ENCODE measurements around the gene PRIMA1.
"Not testable (repeated sequence)": the region's sequence is repeated elsewhere in the genome, so short reads cannot be mapped to it uniquely, and the experiment has no call there.

Gene PRIMA1

GRCh38 chr14:93788293-93788542 lies at the start of gene PRIMA1:
Gene PRIMA1, minus strand, starts transcription at chr14:93788485. Its CDS starts 767 bp downstream, at chr14:93787718.
- no peak for DNase-seq (ENCODE audit: low spot score)

- no peak for DNase-seq (ENCODE audit: low spot score)
These were observed 46.5 kb upstream of the PRIMA1 start for GRCh38 chr14:93834699-93835371.

GRCh38 chr14:93832665-93833064 lies 44.4 kb upstream of the PRIMA1 start:
- no peak for DNase-seq (ENCODE audit: low spot score)

- DNase-seq (ENCODE audit: low spot score) = no peak
These were observed 43.8 kb upstream of the PRIMA1 start for GRCh38 chr14:93832081-93832480.

- DNase-seq (ENCODE audit: low spot score) = no peak
These were observed 42.6 kb upstream of the PRIMA1 start for GRCh38 chr14:93830753-93831461.

GRCh38 chr14:93829839-93830481 lies 41.7 kb upstream of the PRIMA1 start:
- no peak for DNase-seq (ENCODE audit: low spot score)

GRCh38 chr14:93825235-93825553 lies 36.9 kb upstream of the PRIMA1 start:
- DNase-seq (ENCODE audit: low spot score) = no peak

GRCh38 chr14:93824518-93825234 lies 36.4 kb upstream of the PRIMA1 start:
- no peak for DNase-seq (ENCODE audit: low spot score)

GRCh38 chr14:93824076-93824475 lies 35.8 kb upstream of the PRIMA1 start:
- no peak for DNase-seq (ENCODE audit: low spot score)

- no peak for DNase-seq (ENCODE audit: low spot score)
These were observed 32.8 kb upstream of the PRIMA1 start for GRCh38 chr14:93821051-93821450.

- DNase-seq (ENCODE audit: low spot score) = no peak
These were observed 30.6 kb upstream of the PRIMA1 start for GRCh38 chr14:93818857-93819256.

GRCh38 chr14:93811676-93812075 lies 23.4 kb upstream of the PRIMA1 start:
- DNase-seq (ENCODE audit: low spot score) = no peak

- no peak for DNase-seq (ENCODE audit: low spot score)
These were observed 22.7 kb upstream of the PRIMA1 start for GRCh38 chr14:93811020-93811419.

GRCh38 chr14:93809491-93810420 lies 21.5 kb upstream of the PRIMA1 start:
- not testable (repeated sequence) for DNase-seq (ENCODE audit: low spot score)

- DNase-seq (ENCODE audit: low spot score) = no peak
These were observed 16.4 kb upstream of the PRIMA1 start for GRCh38 chr14:93804654-93805053.

- DNase-seq (ENCODE audit: low spot score) = no peak
These were observed 15.4 kb upstream of the PRIMA1 start for GRCh38 chr14:93803408-93804318.

GRCh38 chr14:93799989-93800921 lies 12.0 kb upstream of the PRIMA1 start:
- no peak for DNase-seq (ENCODE audit: low spot score)

- DNase-seq (ENCODE audit: low spot score) = no peak
These were observed 11.3 kb upstream of the PRIMA1 start for GRCh38 chr14:93799617-93799988.

GRCh38 chr14:93797536-93797935 lies 9.3 kb upstream of the PRIMA1 start:
- DNase-seq (ENCODE audit: low spot score) = no peak

GRCh38 chr14:93797071-93797470 lies 8.8 kb upstream of the PRIMA1 start:
- no peak for DNase-seq (ENCODE audit: low spot score)

All from left forelimb (tissue), 1 donor.